ENCODE results near the gene GJA10.

GJA10 gene

GRCh38 chr6:89917216-89917615 is 22.9 kb downstream of the GJA10 start:
- no peak for DNase-seq (ENCODE audit: low spot score)

- no peak for DNase-seq (ENCODE audit: low spot score)
These were observed 23.6 kb downstream of the GJA10 start for GRCh38 chr6:89917801-89918366.

GRCh38 chr6:89921197-89921596 is 26.9 kb downstream of the GJA10 start:
- DNase-seq (ENCODE audit: low spot score) = no peak

- no peak for DNase-seq (ENCODE audit: low spot score)
These were observed 27.4 kb downstream of the GJA10 start for GRCh38 chr6:89921691-89922090.

GRCh38 chr6:89924231-89924630 is 30.0 kb downstream of the GJA10 start:
- no peak for DNase-seq (ENCODE audit: low spot score)

DNA sequence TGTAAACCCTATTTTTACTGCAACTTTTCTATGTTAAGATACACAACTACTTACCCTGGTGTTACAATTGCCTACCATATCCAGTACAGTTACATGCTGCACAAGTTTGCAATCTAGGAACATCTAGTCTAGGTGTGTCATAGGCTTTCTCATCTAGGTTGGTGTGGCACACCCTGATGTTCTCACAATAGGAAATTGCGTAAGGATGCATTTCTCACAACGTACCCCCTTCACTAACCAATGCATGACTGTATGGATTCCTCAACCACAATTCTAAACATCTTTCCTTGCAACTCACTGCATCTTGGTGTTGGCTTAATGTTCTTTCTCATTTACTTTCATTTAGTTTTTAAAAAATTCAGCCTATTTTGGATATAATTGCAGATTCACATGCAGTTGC is 31.6 kb downstream of the GJA10 start:
- no peak for DNase-seq (ENCODE audit: low spot score)

DNA sequence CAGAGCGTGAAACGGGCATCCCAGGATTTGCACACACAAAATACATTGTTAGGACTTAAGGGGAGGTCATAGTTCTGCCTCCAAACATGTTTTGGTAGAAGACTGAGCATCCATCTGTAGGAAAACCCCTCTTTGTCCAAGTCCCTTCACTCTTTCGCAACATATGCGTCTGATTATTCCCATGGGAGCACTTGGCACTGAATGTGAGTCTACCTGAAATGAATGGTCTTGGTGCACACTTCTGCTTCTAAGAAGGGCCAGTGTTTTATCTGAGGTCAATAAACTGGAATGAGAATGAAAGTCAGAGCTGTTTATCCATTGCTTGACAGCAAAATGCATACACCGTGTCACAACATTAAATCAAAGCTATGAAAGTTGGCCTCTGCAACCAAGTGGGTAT is 33.0 kb downstream of the GJA10 start:
- DNase-seq (ENCODE audit: low spot score) = no peak

DNA sequence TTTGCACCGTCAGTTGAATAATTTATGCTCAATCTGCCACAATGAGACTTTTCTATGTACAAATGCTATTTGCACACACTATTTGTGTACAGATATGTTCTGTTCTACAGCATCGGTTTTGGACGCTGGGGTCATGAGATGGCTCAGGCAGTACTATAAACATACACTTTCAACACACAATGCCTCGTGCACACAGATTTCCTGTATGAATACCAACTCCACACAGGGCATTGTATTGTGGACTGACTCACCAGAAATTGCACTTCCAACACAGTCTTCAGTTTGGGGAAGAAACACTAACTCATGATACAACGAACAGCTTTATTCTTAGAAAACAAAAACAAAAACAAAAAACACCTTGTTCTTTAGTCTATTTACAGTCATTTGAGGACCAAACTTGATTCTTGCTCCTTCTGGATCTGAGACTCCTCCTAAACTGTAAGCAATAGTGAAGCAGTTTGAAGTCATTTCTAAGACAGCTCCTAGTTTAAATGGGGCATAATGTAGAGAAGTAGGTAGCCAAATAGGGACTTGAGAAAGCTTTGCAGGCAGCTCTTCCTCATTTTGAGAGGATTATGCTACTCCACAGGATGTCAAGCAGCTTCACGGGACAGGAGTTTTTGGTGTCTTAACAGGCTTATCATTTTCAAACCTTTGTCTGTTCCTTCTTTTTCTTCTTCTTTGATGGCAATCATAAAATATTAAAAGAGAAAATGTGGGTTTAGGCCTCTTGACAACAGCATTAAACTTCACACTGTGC is 33.7 kb downstream of the GJA10 start:
- DNase-seq (ENCODE audit: low spot score) = no peak

GRCh38 chr6:89928604-89929003 is 34.3 kb downstream of the GJA10 start:
- no peak for DNase-seq (ENCODE audit: low spot score)

DNA sequence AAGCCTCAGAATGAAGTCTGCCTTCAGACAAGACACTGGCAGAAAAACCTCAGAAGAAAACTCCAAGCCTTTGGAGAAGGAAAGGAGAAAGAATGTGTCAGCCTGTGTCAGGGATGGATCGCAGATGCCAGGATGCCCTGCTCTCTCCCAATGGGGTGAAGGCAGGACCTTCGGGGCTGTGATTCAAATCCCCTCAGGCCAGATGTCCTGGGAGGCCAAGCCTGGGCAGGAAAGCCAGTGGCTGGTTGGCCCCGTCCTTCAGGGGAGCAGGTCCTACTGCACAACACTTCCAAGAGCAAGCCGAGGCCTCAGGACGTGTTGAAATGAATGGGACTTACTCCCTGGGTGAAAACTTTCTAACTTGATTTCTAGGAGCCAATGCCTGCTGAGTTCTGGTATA is 36.5 kb downstream of the GJA10 start:
- DNase-seq (ENCODE audit: low spot score) = no peak

GRCh38 chr6:89932245-89932802 is 38.1 kb downstream of the GJA10 start:
- DNase-seq (ENCODE audit: low spot score) = no peak

- DNase-seq (ENCODE audit: low spot score) = no peak
These were observed 40.6 kb downstream of the GJA10 start for GRCh38 chr6:89934685-89935366.

- DNase-seq (ENCODE audit: low spot score) = no peak
These were observed 41.9 kb downstream of the GJA10 start for GRCh38 chr6:89936177-89936576.

- DNase-seq (ENCODE audit: low spot score) = no peak
These were observed 43.7 kb downstream of the GJA10 start for GRCh38 chr6:89938014-89938413.

GRCh38 chr6:89939144-89939543 is 44.9 kb downstream of the GJA10 start:
- no peak for DNase-seq (ENCODE audit: low spot score)

DNA sequence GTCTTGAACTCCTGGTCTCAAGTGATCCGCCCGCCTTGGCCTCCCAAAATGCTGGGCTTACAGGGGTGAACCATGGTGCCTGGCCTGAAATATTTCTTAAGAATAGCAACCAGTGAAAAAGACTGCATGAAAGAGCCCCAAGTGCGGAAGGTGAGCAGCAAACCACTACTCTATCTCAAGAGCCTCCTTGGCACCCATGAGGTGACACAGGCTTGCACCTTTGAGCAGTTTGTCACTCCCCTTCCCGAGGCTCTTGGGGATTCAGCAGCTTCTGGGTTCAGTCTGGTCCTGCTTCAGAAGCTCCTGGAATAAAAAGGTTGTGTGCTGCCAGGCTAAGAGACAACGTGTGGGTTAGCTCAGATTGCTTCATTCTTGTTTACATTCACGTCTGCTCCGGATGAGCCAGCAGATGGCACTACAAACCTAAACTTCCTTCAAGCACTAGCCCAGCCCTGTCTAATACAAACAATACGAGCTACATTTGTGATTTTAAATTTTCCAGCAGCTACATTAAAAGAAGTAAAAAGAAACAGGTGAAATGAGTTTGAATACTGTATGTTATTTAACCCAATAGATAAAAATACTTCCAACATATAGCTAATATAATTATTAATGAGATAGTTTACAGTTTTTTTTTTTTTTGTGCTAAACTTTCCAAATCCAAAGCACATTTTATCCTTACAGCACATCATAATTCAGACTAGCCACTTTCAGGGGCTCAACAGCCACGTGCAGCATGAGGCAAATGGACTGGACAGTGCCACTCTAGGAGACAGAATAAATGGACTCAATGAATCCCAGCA is 46.2 kb downstream of the GJA10 start:
- peak; percentile 86 for DNase-seq (ENCODE audit: low spot score)

DNA sequence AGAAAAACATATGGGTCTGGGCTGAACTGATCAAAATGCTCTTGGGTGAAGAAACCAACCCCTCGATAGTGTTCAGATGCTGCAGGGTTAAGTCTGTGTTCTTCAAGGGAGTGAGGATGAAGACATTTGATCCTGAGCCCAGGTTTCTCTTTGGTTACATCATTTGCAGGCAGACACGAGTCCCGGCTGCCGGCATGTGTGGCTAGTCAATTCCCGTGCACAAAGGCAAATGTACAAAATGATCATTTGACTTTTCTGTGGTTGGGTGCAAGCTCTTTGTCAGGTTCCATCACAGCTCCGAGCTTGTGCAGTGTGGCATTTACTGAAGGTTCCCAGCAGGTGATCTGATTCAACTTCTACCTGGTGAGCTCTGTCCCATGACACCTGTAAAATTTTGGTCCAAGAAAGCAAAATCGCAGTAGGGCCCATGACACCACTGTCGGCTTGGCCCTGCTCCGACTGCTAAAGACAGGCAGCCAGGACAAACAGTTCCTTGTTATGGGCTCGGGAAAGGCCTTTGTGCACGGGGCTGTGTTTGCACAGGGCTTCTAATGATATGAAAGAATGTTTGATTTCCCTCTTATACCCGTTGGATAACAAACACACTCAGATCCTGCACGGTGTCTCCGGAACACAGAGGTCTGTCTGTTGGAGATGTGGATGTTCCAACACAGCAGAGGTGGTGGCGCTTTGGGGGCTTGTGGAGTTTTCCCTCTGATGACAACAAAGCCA is 46.9 kb downstream of the GJA10 start:
- DNase-seq (ENCODE audit: low spot score) = no peak

DNA sequence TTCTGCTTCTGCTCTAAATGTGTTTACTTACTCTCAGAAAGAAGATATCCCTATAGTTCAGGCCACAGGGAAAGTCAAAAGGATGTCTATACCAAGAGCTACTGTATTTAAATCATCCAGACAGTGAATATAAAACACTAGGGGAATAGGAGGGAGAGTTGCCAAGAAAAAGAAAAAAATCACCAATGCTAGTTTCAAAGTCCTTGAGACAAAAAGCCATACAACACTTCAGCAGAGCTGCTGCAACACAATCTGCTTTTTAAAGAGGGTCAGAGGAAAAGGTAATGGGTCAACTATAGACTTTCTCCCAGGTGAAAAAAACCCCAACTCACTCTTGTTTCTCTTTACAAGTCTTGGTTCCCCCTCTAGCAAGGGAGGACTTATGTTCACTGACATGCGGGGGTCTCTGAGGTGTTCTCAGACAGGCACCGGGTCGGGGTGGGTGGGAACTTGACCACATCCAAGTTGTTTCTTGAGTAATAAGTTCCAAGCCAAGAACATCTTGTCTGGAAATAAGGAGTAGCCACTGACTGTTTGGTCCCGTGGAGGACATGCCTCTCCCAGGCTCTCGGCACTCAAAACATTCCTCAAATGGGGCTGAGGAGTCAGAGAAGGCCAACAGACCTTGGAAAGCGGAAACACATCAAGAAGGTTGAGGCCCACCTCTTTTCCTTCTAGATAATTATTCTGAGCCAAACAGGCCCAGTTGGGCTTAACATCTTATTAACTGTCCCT is 47.7 kb downstream of the GJA10 start:
- no peak for DNase-seq (ENCODE audit: low spot score)

DNA sequence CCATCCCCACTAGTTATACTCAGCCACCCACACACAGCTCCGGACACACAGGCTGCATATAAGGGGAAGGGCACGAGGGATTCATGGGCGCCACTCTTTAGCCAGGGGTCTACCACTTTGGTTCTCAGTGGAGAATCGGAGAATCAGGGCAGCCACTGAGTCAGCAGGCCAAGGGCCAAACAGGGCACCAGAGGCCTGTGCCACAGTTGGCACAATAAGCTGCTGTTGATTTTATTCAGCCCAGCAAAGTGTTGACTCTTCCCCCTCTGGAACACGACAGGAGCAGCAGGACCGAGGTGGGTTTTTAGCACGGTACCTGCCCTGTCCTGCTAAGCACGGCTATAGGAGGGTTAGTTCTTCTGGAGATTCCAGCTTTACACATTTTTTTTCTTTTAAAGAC is 48.3 kb downstream of the GJA10 start:
- no peak for DNase-seq (ENCODE audit: low spot score)

DNA sequence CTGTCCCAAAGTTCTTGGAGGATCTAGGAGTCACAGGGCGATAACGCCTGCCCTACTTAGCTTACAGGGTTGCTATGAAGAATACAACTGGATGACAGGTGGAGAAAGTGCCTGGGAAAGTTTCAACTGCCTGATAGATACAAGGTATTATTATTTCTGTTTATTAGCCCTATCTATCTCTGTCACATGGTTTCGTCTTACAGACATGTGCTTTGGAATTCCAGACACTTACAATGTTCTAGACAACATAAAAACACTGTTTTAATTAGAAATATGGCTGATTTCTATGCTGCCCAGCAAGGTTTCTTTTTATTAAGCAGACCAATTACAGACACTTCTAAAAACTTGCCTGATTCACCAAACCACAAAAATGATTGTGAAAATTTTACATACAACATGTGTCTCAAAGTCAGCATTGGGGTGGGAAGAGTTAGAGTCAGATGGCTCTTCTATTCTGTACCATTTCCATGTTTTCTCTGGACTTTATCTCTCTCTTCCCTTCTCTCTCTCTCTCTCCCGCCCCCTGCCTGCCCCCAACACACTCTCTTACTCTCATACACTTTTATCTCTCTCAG is 50.0 kb downstream of the GJA10 start:
- DNase-seq (ENCODE audit: low spot score) = no peak
